Ammon's horn (tissue), 1 donor: ENCODE results near the gene LRP1B.
A peak's percentile ranks its signal among the peaks of the same experiment; 100 is the strongest.
"Not testable (repeated sequence)": the region's sequence is repeated elsewhere in the genome, so short reads cannot be mapped to it uniquely, and the experiment has no call there.

Experiments
- DNase-seq: peaks from one replicate; pipeline ENCODE4 v3.0.0-alpha.2; 2016; ENCODE audit warnings: low spot score

The LRP1B gene

GRCh38 chr2:140427033-140427432, 1703.8 kb downstream of the LRP1B start:
- DNase-seq: not testable (repeated sequence)

GRCh38 chr2:140424471-140424870, 1706.3 kb downstream of the LRP1B start:
- no peak for DNase-seq

- peak; percentile 7 for DNase-seq
These were observed 1708.1 kb downstream of the LRP1B start for GRCh38 chr2:140422759-140423158.

- no peak for DNase-seq
These were observed 1713.3 kb downstream of the LRP1B start for GRCh38 chr2:140417504-140417903.

GRCh38 chr2:140416577-140416976, 1714.2 kb downstream of the LRP1B start:
- no peak for DNase-seq

GRCh38 chr2:140415035-140415434, 1715.8 kb downstream of the LRP1B start:
- not testable (repeated sequence) for DNase-seq

GRCh38 chr2:140410695-140411094, 1720.1 kb downstream of the LRP1B start:
- DNase-seq: no peak

GRCh38 chr2:140401056-140401455, 1729.8 kb downstream of the LRP1B start:
- DNase-seq: no peak

- no peak for DNase-seq
These were observed 1738.0 kb downstream of the LRP1B start for GRCh38 chr2:140392824-140393223.

GRCh38 chr2:140384946-140385345, 1745.9 kb downstream of the LRP1B start:
- DNase-seq: no peak

GRCh38 chr2:140383781-140384180, 1747.0 kb downstream of the LRP1B start:
- DNase-seq: no peak

- DNase-seq: no peak
These were observed 1754.1 kb downstream of the LRP1B start for GRCh38 chr2:140376686-140377085.

GRCh38 chr2:140363131-140363530, 1767.7 kb downstream of the LRP1B start:
- DNase-seq: peak; percentile 53

GRCh38 chr2:140362361-140362760, 1768.5 kb downstream of the LRP1B start:
- no peak for DNase-seq

- no peak for DNase-seq
These were observed 1771.6 kb downstream of the LRP1B start for GRCh38 chr2:140359056-140359771.

- DNase-seq: no peak
These were observed 1774.1 kb downstream of the LRP1B start for GRCh38 chr2:140356697-140357096.

- no peak for DNase-seq
These were observed 1775.2 kb downstream of the LRP1B start for GRCh38 chr2:140355511-140356090.

- no peak for DNase-seq
These were observed 1776.3 kb downstream of the LRP1B start for GRCh38 chr2:140354544-140354943.

- no peak for DNase-seq
These were observed 1777.3 kb downstream of the LRP1B start for GRCh38 chr2:140353541-140353940.

GRCh38 chr2:140351692-140352091, 1779.1 kb downstream of the LRP1B start:
- no peak for DNase-seq

- DNase-seq: no peak
These were observed 1781.1 kb downstream of the LRP1B start for GRCh38 chr2:140349695-140350094.

GRCh38 chr2:140348826-140349225, 1782.0 kb downstream of the LRP1B start:
- DNase-seq: no peak

GRCh38 chr2:140344838-140345237, 1786.0 kb downstream of the LRP1B start:
- DNase-seq: no peak

- not testable (repeated sequence) for DNase-seq
These were observed 1786.5 kb downstream of the LRP1B start for GRCh38 chr2:140344266-140344665.
